NCI-H2107 treated with DMSO at 0.1 percent for 48 hours (cell line): Measurements from ENCODE around the gene STK16.
"Not testable (repeated sequence)": the region's sequence is repeated elsewhere in the genome, so short reads cannot be mapped to it uniquely, and the experiment has no call there.

Experiments used
- DNase-seq: peaks from one replicate; lab custom pipeline; 2025; ENCODE audit not compliant: unreplicated experiment; lab: John Stamatoyannopoulos, UW

STK16 gene

DNA sequence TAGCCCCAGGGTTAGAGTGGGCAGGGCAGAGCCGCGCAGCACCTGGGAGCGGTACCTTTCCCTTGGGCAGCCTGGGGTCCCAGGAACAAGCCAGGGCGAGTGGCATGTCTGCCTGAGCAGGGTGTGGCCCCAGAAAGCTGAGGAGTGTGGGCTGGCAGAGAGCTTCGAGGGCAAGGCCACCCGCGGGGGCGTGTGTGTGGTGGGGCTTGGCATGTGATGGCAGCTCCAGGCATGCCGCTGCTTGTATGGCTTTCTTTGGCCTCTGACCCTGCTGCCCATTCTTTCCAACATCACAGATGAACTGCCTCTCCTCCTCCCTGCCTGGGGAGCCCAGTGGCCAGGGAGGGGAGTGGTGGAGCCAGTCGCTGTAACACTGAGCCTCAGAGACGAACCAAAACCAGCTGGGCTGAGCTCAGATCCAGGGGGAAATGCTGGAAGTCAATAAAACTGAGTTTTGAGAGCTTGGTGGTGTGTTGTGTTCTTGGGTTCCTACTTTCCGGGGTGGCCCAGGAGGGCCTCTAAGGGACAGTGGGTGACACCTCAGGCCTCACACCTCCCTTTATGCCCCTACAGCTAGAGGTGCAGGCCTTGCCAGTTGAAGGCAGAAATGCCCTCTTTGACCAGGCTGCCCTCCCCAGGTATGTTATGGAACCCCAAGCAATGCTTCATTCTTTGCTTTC, 41.3 kb downstream of the STK16 start:
- no peak for DNase-seq

DNA sequence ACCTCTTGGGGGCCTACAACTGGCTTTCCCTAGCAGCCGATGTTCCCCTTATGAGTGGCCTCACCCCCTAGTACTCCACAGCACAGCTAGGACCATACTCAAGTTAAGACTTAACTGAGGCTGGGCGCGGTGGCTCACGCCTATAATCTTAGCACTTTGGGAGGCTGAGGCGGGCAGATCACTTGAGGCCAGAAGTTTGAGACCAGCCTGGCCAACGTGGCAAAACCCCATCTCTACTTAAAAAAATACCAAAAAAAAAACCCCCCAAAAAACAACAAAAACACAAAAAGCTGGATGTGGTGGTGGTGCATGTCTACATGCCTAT, 41.8 kb downstream of the STK16 start:
- not testable (repeated sequence) for DNase-seq

DNA sequence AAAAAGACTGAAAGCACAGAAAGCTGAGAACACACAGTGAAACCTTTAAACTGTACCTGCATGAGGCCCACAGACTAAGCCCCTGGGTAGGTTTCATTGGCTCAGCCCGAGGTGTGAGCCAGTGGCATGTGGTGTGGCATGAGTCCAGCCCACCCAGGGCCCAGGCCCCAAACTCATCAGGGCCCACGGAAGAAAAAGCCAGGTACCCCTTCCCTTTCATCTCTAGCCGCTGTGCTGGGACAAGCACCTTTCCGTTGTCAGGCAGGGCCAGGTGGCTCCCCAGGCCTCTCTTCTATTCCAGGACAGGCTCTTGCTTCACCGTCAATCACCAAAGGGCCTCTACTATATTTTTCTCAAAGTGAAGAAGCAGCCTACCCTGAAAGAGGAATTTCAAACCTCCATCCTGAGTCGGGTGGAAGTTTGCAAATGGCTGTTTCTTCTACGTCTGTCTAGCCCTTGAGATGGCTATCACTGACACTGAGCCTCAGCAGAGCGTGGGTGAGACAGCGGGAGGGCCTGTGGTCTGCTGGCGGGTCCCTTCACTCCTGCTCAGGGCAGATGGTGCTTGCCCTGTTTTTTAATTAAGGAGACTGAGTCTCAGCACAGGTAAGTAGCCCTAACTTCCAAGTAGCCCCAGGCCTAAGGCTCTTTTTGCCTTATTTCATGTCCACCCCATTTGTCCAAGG, 42.4 kb downstream of the STK16 start:
- no peak for DNase-seq

DNA sequence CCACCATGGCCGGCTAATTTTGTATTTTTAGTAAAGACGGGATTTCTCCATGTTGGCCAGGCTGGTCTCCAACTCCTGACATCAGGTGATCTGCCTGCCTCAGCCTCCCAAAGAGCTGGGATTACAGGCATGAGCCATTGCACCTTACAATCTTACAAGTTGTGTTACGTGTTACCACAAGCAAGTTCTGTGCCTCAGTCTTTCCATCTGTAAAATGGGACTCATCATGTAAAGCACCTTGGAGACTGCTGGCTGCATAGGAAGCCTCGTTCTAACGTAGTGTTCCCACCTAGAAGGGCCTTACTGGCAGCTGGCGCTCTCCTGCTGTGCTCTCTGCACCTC, 43.9 kb downstream of the STK16 start:
- no peak for DNase-seq

DNA sequence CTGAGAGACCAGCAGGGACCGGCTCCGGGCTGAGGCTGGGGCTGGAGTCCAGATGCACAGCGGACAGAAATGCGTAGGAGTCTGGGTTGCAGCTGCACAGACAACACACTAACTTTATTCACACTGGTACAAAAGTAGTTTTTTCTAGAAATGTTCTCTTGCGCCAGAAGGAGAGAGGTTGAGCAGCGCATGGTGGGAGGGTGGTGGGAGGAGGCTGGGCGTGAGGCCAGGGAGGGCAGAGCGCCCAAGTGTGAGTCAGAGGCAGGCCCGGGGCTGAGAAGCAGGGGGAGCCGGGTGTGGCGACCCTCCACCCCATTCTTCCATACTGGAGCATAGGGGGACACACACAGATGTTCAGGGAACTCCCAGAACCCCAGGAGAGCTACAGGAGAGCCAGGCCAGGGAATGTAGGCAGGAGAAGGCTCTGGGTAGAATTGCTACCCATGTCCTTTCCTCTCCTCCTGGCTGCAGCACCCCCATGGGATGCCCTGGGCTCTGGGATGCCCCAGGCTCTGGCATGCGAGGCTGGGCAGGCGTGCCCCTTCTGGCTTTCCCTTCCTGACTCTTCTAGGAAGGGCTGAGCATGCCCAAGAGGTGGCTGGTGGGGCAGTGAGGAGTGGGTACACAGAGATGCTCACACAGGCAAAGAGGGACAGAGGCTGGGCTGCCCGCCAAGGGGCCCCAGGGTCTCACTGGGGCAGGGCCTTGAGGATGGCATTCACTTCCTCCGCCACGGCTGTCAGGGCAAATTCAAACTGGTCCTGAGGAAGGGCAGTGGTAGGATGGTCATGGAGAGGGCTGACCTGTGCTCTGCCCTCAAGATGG, 44.5 kb downstream of the STK16 start:
- no peak for DNase-seq

DNA sequence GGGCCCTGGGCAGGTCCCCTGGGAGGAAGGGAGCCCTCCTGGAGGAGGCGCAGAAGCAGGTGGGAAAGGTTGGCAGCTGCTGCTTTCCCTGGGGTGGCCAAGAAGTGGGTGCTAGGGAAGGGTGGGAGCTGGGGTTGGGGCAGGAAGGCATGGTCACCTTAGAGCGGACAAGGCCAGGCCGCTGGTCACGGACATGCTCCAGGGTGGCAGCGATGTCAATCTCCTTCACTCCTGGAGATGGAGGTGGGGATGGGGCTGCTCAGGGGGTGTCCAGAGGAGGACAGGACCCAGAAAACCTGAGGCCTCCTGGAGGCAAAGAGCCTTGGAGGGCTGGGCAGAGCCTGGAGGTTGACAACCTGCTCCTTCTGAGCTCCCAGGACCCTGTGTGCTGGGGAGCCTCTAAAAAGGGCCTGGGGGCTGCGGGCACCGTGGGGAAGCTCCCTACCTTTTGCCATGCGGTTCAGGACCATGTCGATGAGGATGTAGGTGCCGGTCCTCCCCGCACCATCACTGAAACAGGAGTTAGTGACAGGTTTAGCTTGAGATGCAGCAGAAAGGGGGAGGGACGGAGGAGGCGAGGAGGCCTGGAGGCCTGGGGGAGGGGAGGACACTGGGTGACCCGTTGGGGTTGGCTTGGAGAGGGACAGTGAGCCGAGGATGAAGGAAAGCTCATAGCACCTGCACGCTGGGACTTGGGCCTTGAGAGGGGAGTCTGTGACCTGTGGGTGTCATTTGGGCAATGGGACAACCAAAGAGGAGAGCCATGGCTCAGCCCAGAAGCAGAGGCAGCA, 45.3 kb downstream of the STK16 start:
- no peak for DNase-seq

DNA sequence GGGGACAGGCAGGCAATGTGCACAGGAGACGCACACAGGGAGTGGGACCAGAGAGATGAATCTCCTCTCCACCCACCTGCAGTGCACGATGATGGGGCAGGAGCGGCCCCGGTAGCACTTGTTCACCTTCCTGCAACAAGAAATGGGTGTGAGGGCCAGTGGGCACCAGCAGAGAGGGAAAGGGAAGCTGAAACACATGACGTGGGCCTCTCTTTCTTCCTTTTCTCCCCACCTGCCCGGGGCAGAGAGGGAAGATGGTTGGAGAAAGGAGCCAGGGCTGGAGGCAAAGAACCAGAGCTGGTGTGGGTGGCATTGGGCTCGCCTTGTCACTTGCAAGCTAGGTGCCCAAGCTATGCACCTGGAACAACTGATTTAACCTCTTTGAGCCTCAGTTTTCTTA, 46.1 kb downstream of the STK16 start:
- no peak for DNase-seq

DNA sequence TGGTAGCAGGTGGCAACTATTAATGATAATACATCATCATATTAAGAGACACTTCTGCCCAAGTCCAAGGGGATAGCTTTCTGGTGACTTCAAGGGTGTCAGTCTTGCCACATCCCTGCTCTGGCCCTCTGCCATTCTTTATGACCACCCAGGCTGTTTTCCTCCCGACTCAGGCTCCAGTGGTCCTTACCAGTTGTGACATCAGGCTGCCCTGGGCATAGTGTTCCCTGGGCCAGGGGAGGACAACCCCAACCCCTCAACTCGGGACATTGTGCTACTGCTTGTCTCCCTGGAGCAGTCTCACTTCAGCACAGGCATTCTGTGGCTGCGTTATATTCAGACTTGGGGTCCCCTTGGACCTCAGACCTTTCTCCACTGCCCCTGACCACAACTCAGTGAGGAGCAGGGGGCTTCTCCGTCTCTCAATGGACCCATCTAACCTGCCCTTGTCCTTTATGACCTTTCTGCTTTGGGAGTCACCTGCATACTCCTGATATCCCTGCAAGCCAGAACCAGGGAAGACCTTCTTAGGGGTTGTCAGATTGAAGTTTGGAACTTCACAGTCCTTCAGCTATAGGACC, 46.7 kb downstream of the STK16 start:
- DNase-seq, result no peak

DNA sequence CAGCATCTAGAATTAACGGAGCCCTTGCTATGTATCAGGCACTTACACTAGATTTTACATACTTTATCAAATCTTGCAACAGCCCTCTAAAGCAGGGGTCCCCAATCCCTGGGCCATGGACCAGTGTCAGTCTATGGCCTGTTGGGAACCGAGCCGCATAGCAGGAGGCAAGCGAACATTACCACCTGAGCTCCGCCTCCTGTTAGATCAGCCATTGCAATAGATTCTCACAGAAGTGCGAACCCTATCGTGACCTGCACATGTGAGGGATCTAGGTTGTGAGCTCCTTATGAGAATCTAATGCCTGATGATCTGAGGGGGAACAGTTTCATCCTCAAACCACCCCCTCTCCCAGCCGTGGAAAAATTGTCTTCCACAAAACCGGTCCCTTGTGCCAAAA, 47.3 kb downstream of the STK16 start:
- no peak for DNase-seq

DNA sequence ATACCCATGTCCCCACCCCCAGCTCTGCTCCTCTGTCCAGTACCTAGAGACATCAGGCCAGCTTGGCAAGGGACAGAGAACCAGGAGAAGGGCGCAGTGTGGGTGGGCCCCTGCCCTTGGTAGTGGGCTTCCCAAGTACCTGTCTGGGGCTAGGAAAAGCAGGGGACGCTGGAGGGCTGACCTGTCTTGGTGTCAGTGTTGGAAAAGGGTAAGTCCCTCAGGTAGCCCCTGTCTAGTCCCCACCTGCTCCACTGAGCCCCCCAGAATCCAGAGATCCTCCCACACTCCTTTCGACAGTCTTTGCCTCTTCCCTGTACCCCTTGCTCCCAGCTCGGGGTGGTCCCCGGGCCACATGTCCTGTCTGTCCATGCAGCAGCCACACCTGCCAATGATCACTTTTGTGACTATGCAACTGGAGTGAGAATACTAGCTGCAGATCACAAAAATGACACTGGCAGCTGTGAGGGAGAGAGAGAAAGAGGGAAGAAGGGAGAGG, 48.5 kb downstream of the STK16 start:
- DNase-seq, result no peak

DNA sequence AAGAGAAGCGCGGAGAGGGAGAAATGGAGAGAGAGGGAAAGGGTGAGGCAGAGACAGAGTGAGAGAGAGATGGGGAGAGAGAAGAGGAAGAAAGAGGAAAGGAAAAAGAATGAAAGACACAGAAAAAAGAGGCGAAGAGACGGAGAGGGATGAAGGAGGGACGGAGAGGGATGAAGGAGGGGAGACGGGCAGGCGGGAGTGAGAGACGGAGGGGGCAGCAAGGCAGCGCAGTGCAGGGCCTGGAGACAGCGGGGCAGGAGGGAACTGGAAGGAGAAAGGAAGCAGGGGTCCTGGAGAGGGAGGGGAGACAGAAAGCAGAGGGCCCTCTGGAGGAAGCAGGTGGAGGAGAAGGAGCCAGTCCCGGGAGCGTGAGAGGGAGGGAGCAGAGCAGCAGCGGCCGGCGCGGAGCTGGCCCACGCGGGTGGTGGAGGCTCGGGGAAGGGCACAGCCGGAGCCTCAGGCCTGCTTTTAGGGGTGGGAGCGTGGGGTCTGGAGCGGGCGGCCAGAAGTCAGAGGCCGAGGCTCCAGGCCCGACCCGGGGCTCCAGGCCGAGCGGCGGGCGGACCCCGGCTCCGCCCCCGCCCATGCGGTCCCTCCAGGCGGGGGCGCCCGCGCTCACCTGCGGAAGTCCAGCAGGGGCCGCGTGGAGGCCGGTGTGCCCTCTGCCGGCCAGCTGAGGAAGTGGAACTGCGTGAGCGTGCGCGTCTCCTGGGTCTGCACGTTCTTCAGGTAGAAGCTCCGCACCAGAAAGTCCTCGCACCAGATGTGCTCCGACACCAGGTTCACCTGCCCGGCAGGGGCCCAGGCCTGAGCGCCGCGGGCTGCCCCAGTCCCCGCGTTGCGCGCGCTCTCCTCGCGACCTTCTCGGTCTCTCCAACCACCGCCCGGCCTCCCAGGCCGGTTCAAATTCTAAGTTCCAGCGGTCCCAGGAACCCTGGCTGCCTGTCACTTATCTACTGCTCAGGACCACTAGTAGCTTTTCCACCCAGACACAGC, 49.4 kb downstream of the STK16 start:
- DNase-seq, result peak; percentile 52

DNA sequence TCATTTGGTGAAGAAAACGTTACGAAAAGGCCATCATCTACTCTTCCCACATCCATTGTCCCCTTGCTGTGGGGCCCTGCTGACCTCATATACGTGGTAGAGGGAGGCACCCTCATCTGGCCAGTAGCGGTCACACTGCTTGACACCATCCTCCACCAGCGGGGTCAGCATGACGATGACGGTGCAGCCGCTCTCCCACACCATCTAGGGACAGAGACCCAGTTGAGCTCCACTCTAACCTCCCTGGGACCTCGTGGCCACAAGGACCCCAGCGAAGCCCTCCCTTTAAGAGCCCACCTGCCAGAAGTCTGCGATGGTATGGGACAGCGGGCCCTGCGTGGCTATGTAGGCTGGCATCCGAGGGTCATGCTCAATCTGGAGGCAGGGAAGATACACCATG, 50.9 kb downstream of the STK16 start:
- DNase-seq, result no peak

DNA sequence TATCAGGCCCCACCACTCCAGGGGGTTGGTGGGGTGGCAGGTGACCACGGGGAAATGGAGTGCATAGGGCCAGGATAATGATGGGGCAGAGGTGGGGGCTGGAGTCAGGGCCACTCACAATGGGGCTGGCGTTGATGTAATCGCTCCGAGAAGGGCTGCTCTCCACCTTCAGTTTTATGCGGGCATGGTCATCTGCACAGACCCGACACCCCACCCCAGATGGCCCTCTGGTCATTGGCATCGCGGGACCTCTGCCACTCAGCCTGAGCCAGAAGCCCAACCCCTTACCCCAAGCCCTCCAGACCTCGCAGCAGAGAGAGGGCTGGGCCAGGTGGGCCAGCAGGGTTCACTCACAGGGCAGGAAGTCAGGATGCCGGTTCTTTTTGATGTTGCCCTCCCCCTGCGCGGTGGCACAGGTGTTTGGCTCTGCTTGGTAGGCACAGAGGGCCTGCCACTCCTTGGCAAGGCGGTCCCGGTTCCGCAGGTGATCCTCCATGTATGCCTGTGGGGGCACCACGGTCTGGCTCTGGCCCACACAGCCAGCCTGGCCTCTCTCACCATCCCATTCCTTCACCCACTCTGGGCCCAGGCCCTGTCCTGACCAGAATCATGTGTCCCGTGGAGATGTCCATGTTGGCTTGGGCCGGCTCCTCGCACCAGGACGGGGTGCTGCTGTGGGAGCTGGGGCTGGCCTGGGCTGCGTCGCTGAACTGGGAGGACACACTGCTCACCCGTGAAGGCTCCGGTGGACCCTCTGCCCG, 51.5 kb downstream of the STK16 start:
- no peak for DNase-seq

DNA sequence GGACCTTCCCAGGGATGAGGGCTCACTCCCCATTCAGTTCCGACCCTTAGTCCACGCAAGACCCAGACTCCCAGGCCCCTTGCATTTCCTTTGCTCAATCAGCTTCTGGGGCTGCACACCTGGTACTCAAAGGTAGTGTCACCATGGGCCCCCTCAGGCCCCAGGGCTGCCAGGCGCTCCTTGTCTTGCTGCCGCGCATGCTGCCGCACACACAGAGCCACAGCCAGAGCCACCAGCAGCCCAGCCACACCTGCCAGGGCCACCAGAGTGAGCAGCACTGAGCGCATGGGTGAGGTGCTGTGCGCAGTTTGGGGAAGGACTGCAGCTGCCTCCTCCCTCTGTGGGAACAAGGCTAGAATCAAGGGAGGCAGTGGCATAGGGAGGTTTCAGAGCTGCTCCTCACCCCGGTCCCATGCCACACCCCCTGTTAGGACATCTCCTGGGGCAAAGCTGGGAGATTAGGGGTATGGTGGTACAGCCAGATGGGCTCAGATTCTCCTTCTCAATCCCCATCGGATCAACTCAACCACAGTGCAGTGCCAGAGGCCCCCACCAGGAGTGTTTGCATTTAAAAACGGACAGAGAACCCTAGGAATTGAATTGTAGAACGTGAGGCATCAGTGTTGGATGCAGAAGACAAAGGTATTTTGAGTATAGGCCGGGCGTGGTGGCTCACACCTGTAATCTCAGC, 52.6 kb downstream of the STK16 start:
- DNase-seq, result no peak

DNA sequence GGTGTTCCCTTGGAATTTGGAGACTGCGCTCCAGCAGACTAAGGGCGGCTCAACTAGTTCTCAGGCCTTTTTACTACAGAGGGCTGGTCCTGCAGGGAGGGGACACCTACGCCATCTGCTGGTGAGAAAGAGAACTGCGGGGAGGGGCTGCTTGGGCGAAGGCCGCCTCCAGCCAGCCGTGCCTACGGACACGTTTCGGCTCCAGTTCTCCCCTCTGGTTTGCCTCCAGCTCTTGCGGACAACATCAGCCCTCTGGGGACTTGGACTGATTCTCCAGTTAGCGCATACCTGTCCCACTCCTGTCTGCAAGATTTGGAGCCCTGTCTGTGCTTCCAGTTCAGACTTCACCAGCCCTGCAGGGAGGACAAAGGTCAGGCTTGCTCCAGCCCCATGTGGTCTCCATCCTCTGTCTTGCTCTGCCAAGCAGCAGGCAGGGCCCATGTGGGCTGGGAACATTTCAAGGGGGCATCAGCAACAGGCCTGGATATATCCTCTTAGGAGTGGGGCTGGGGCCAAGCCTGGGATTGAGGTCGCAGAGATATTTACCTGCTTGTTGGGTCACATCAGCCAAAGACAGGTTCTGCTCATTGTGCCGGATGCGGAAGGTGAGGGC, 53.6 kb downstream of the STK16 start:
- peak; percentile 62 for DNase-seq

DNA sequence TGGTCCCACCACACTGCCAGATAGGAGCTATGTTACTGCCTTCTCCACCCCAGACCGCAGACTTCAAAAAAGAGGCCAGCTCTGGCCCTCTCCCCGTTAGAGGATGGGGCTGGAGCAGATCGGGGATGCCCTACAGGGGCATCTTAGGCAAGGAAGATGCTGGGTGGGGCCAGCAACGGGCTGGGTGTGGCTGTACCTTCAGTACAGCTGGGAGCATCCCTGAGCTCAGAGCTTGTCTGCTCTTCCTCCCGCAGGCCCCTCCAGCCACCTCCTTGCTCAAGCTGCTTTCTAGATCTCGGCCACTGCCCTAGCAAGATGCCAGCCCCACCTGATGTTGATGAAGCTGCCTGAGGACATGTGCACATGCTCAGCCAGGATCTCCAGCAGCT, 54.1 kb downstream of the STK16 start:
- no peak for DNase-seq
